GM21825 (cell line): ENCODE results near the gene TBC1D9B.

Experiments
- ATAC-seq: cut with Tn5 transposase; IDR thresholded peaks from one replicate; pipeline ENCODE4 v1.9.1; 2021; ENCODE audit warnings: mild to moderate bottlenecking, moderate library complexity; ENCODE audit not compliant: unreplicated experiment

Gene TBC1D9B

DNA sequence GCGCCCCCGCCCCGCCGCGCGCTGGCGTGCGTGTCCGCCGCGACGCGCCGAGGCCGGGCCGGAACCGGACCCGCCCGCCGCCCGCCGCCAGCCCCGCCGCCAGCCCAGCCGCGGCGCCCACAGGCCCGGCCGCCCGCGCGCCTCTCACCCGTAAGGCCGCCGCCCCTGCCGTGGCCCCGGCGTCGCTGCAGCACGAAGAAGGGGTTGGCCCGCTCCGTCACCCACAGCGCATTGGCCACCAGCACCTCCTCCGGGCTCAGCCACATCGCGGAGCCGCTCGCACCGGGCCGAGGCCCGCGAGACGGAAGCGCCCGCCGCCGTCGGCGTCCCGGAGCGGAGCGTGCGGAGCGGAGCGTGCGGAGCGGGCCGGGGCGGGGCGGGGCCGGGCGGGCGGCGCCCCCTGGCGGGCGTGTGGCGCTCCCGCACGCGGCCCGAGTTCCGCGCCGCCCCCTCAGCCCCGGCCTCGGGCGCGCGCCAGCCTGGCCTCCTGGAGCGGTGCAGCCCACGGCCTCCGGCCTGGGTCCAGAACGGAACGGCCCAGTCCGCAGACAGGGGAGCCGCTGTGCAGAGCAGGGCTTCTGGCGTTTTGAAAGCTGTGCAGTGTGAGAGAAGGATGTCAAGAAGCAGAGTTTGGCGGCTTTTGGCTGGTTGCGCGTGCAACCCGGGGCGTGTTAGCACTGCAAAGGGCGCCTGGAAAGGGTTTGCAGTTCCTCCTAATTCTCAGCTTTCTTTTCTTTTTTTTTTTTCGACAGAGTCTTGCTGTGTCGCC lies at the start of gene TBC1D9B:
Gene TBC1D9B (minus strand): TSS at position 342 of the 769 bp plus-strand sequence. CDS start 76 bp downstream, at position 266.
- peak; percentile 90 for ATAC-seq

DNA sequence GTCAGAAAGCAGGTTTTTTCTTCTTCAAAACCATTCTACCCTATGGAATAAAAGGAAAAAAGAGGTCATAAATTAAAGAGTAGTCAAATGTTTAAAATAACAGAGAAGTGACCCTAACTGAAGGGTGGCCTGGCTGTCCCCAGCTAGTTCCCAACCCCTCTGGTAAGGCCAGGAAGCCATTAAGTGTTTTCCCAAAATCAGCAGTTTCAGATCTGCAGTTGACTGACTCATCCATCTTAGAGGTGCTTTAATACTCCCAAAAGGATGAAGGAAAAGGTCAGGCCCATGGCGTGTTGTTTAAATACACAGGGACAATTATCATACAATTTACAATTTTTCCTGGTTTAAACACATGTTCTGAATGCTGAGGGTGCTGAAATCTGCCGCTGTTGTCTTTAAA lies 47.9 kb upstream of the TBC1D9B start:
- ATAC-seq, result no peak

DNA sequence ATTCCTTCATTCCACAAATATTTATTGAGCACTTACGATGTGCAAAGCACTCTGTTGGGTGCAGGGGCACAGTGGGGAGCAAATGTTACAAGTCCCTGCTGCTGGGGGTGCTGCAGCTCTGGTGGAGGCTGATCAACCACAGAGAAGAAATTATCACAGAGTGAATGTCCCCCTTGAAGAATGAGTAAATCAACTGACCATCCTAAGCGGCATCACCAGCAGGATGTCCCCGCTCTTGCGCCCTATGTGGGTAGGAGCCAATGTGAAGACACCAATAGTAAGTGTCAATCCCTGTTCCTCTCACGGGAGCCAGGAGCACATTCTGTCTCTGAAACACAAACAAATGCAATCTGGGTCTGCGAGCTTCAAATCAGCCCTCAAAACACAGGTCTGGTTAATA lies 47.4 kb upstream of the TBC1D9B start:
- no peak for ATAC-seq

- no peak for ATAC-seq
These were observed 46.7 kb upstream of the TBC1D9B start for GRCh38 chr5:179954434-179954833.

- no peak for ATAC-seq
These were observed 46.3 kb upstream of the TBC1D9B start for GRCh38 chr5:179953987-179954386.

- ATAC-seq, result no peak
These were observed 29.4 kb upstream of the TBC1D9B start for GRCh38 chr5:179936976-179937681.

- ATAC-seq, result no peak
These were observed 23.2 kb upstream of the TBC1D9B start for GRCh38 chr5:179930788-179931473.

GRCh38 chr5:179927824-179928223 lies 20.1 kb upstream of the TBC1D9B start:
- no peak for ATAC-seq

DNA sequence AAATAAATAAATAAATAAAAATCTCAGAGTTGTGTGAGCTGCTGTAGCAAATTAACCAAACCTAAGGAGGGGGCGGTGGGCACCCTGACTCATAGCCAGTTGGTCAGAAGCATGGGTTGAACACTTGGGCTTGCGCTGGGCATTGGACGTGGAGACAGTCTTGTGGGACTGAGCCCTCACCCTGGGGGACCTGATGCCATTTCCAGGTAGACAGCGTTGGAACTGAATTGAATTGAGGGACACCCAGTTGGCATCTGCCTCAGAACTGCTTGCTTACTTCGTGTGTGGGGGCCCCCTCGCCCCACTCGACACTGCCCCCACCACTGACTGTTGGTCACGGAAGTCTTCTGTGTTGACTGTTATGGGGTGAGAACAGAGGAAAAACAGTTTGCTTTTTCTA lies 19.0 kb upstream of the TBC1D9B start:
- no peak for ATAC-seq

- ATAC-seq, result no peak
These were observed 15.7 kb upstream of the TBC1D9B start for GRCh38 chr5:179923436-179923835.

DNA sequence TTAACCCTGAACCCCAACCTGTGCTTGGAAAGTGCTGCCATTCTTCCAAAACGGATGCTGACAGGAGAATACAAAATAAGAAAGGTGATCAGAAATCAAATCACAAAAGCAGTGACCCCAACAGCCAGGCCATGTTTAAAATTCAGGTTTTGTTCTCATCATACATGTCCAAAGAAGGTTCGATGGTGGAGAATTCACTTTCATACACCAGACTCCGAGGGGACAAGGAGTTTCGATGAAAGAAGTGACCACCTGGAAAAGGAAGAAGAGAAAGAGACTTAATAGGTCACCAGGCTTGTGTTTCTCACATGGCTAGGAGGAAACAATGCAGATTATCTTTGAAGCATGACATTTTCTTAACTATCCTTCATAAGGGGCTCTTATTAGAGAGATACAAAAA lies 12.5 kb upstream of the TBC1D9B start:
- ATAC-seq, result no peak

- no peak for ATAC-seq
These were observed 11.9 kb upstream of the TBC1D9B start for GRCh38 chr5:179919487-179920060.

GRCh38 chr5:179918742-179919486 lies 11.2 kb upstream of the TBC1D9B start:
- no peak for ATAC-seq

- no peak for ATAC-seq
These were observed 8.8 kb upstream of the TBC1D9B start for GRCh38 chr5:179916523-179916922.

GRCh38 chr5:179915406-179915935 lies 7.8 kb upstream of the TBC1D9B start:
- ATAC-seq, result no peak

- no peak for ATAC-seq
These were observed 6.5 kb upstream of the TBC1D9B start for GRCh38 chr5:179914032-179914755.

- ATAC-seq, result no peak
These were observed 5.8 kb upstream of the TBC1D9B start for GRCh38 chr5:179913461-179913860.

GRCh38 chr5:179912951-179913350 lies 5.3 kb upstream of the TBC1D9B start:
- ATAC-seq, result no peak

DNA sequence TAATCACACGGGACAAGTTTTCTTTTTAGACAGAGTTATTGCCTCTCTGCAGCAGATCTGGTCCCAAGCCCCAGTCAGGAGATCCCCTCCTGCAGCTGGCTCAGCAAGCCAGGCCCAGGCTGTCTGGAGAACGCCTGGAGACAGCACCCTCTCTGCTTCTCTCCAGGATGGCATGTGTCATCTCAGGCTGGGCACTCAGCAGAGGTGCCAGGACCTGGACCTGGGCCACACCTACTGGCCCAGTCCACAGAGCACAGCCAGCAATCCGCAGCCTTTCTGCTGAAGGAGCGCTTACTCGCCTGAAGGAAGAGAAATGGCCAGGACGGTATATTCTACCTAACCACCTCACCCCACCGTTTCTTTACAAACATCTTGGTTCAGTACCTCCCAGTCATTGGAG lies 4.7 kb upstream of the TBC1D9B start:
- ATAC-seq, result no peak

DNA sequence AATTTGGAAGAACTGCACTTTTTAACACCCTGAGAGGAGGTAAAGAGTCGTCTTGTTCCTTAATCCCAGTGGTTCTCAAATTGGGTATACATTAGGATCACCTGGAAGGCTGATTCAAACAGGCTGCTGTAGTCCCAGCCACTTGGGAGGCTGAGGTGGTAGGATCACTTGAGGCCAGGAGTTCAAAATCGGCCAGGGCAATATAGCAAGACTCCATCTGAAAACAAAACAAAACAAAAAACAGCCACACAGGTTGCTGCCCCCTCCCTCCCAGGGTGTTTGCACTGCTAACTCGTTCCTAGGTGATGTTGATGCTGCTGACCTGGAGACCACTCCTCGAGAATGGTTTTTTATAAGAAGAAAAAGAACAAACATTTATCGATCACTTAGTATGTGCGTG lies 1.5 kb upstream of the TBC1D9B start:
- no peak for ATAC-seq
